GM12801 (cell line): ENCODE results near the gene LGI1.

Experiments
- CTCF ChIP-seq: IDR thresholded peaks from one replicate; pipeline ENCODE4 v1.5.1; 2011; ENCODE audit warnings: control low read depth; ENCODE audit not compliant: insufficient read length; ENCODE audit errors: extremely low read depth

Gene LGI1

DNA sequence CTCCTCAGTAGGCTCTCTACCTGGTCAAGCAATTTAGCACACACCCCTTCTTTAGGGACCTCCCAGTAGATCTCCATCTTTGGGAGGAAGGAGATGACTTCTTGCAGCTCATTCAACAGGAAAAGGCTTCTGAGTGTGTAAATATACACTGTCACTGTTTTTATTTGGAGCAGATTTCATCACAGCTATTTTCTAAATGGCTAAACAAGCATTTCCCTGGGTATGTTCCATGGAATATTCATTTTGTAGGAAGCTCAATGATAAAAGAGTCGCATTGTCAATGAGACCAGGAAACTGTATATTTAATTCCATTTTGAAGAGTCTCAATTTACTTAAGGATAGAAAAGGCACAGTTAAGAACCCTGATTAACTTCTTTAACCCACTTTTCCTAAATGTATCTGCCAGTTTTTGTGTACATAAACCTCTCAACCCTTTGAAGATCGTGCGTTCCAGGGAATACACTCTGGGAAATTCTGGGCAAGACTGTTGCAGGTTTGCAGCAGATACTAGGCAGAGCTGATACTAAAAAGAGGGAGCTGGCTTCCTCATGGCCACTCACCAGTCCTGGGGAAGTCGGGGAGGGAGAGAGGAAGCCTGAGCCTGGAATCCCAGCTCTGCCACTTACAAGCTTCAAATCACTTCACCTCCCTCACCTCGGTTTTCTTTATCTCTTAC is 10.1 kb downstream of the LGI1 start:
- no peak for TF ChIP-seq CTCF

DNA sequence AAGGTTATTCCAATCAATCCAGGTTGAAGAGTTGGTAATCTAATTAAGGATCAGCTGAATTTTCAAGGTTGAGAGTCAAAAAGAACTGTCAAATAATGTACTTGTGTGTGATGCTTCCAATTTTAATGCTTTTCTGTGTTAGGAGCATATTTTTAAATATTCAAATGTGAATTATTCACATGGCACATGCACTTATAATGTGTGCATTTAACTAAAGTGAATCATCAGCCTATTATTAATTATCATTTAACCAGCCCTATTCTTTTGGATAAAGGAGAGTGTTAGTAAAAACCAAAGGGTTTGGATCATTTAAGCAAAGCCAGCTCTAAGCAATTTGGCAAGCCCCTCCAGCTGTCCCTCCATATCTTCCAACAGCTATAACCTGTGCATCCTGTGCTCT is 11.2 kb downstream of the LGI1 start:
- no peak for TF ChIP-seq CTCF

GRCh38 chr10:93771354-93771753 is 13.6 kb downstream of the LGI1 start:
- no peak for TF ChIP-seq CTCF

GRCh38 chr10:93773120-93773519 is 15.4 kb downstream of the LGI1 start:
- no peak for TF ChIP-seq CTCF

- no peak for TF ChIP-seq CTCF
These were observed 16.0 kb downstream of the LGI1 start for GRCh38 chr10:93773705-93774104.

DNA sequence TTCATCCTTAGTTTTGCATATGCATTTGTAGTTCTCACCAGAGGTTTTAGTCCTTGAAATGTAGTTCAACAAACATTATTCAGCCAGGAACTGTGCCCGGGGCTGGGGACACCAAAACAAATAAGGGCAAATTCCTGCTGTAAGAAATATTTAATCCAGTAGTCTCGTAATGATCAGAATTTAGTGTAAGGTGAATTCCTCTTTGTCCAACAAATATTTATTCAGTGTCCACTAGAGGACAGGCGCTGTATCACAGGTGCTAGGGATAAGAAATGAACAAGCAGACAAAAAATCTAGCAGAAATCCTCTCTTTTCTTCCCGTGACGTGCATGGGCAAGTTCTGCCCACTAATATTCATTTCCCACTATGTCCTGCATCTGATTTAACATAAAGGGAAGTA is 17.6 kb downstream of the LGI1 start:
- TF ChIP-seq CTCF, result no peak

- TF ChIP-seq CTCF, result no peak
These were observed 19.4 kb downstream of the LGI1 start for GRCh38 chr10:93777092-93777491.
